ENCODE measurements around the gene PTPRK.

The PTPRK gene

DNA sequence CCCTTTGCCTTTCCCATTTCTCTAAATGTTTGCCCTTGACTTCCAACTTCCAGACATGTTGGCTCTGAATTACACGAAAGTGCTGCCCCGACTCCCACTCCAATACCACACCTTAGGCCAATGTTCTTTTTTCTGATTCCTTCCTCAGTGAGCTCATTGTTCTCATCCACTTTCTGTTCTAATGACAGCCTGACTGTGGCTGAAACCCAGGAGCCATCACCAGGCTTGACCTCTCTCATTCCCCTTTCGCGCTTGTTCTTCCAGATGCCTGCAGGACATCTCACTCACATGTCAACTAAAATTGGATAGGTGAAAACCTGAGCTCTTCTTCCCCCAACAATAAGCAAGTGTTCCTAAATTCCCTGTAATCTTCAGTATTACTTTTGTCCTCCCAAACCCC, 40.4 kb downstream of the PTPRK start:
- H3K27me3 ChIP-seq = no peaks in the 10 kb centered on the region
- no peaks in the 10 kb centered on the region for H3K4me1 ChIP-seq (ENCODE audit: control insufficient read depth in 1 of 2, insufficient read depth in 1 of 2, low read depth in 1 of 2, low read length in 1 of 2)
- no peak overlapping the region for H3K4me3 ChIP-seq (ENCODE audit: low read depth in 1 of 2, low read length in 1 of 2)
- H3K36me3 ChIP-seq = no peaks in the 10 kb centered on the region
- no peaks in the 10 kb centered on the region for H3K9me3 ChIP-seq
- TF ChIP-seq, protein P1, sequence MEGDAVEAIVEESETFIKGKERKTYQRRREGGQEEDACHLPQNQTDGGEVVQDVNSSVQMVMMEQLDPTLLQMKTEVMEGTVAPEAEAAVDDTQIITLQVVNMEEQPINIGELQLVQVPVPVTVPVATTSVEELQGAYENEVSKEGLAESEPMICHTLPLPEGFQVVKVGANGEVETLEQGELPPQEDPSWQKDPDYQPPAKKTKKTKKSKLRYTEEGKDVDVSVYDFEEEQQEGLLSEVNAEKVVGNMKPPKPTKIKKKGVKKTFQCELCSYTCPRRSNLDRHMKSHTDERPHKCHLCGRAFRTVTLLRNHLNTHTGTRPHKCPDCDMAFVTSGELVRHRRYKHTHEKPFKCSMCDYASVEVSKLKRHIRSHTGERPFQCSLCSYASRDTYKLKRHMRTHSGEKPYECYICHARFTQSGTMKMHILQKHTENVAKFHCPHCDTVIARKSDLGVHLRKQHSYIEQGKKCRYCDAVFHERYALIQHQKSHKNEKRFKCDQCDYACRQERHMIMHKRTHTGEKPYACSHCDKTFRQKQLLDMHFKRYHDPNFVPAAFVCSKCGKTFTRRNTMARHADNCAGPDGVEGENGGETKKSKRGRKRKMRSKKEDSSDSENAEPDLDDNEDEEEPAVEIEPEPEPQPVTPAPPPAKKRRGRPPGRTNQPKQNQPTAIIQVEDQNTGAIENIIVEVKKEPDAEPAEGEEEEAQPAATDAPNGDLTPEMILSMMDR (IDR thresholded peaks at IDR 0.05) = no peak
- no peak overlapping the region for H3K27ac ChIP-seq

GRCh38 chr6:128479048-128479666, 41.2 kb downstream of the PTPRK start:
- H3K4me3 ChIP-seq (ENCODE audit: low read depth in 1 of 2, low read length in 1 of 2) = no peak overlapping the region
- no peaks in the 10 kb centered on the region for H3K27me3 ChIP-seq
- H3K36me3 ChIP-seq = no peaks in the 10 kb centered on the region
- H3K4me1 ChIP-seq (ENCODE audit: control insufficient read depth in 1 of 2, insufficient read depth in 1 of 2, low read depth in 1 of 2, low read length in 1 of 2) = no peaks in the 10 kb centered on the region
- no peaks in the 10 kb centered on the region for H3K9me3 ChIP-seq
- H3K27ac ChIP-seq = no peak overlapping the region
- TF ChIP-seq, protein P1 (IDR thresholded peaks at IDR 0.05) = no peak

DNA sequence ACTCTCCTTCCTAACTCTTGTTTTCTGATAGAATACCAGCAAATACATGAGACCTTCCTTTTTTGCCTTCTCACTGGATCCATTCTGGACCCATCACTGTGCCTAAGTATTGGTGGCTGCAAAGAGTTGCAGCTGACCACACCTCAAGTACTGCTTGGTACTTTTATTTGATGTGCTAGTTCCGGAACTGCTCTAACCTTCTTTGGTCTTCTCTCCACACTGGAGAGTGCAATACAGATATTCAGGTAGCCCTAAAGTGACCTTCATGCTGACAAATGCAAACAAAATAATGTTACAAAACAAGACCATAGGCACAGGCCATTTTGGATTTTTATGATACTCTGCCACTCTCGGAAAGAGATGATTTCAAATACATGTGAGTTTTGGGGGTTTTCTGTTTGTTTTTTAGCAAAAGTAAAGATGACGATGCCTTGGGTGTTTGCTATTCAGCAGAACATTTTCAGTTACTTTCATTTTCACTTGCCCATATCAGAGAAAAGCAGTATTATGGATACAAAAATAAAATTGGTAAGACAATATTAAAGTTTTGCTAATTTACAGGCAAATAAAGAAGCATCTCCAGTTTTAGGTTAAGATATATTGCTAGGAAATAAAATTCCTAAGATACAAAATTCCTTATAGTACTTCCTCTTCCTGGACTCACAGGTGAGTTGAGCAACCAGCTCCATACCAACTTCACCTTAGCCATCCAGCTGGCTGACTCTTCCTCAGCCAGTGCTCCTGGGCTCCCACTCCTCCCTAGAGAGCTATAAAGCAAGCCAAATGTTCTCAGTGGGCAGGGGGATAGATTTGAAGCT, 42.0 kb downstream of the PTPRK start:
- no peaks in the 10 kb centered on the region for H3K27me3 ChIP-seq
- no peaks in the 10 kb centered on the region for H3K36me3 ChIP-seq
- TF ChIP-seq, protein P1 (IDR thresholded peaks at IDR 0.05) = no peak
- H3K9me3 ChIP-seq = no peaks in the 10 kb centered on the region
- H3K4me3 ChIP-seq (ENCODE audit: low read depth in 1 of 2, low read length in 1 of 2) = no peak overlapping the region
- H3K4me1 ChIP-seq (ENCODE audit: control insufficient read depth in 1 of 2, insufficient read depth in 1 of 2, low read depth in 1 of 2, low read length in 1 of 2) = no peaks in the 10 kb centered on the region
- no peak overlapping the region for H3K27ac ChIP-seq

DNA sequence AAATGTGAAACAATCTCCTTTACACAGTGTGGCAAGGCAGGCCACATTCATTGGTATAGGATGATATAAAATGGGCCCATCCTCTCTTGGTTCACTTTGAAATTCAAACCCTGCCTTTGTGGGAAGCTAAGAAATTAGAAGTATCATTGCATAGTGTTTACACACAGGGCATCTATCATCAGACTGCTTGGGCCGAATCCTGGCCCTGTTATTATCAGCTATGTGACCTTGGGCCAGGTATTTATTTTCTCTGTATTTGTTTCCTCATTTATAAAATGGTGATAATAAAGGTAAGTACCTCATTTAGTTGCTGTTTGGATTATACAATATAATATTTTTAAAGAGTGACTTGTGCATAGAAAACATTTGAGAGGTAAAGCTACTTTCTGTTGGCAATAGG, 45.5 kb downstream of the PTPRK start:
- TF ChIP-seq, protein P1 (IDR thresholded peaks at IDR 0.05) = no peak
- Histone ChIP-seq H3K36me3 (no peaks in the 10 kb centered on the region), H3K4me1 (ENCODE audit: control insufficient read depth in 1 of 2, insufficient read depth in 1 of 2, low read depth in 1 of 2, low read length in 1 of 2) (no peaks in the 10 kb centered on the region), H3K9me3 (no peaks in the 10 kb centered on the region), H3K27ac (no peak overlapping the region), H3K4me3 (ENCODE audit: low read depth in 1 of 2, low read length in 1 of 2) (no peak overlapping the region), H3K27me3 (no peaks in the 10 kb centered on the region)

GRCh38 chr6:128474481-128474880, 45.9 kb downstream of the PTPRK start:
- no peaks in the 10 kb centered on the region for H3K27me3 ChIP-seq
- no peak overlapping the region for H3K4me3 ChIP-seq (ENCODE audit: low read depth in 1 of 2, low read length in 1 of 2)
- no peak overlapping the region for H3K27ac ChIP-seq
- no peaks in the 10 kb centered on the region for H3K9me3 ChIP-seq
- H3K36me3 ChIP-seq = no peaks in the 10 kb centered on the region
- no peaks in the 10 kb centered on the region for H3K4me1 ChIP-seq (ENCODE audit: control insufficient read depth in 1 of 2, insufficient read depth in 1 of 2, low read depth in 1 of 2, low read length in 1 of 2)
- TF ChIP-seq, protein P1 (IDR thresholded peaks at IDR 0.05) = no peak

All from neutrophil (primary cell).